Caco-2 (cell line): ENCODE data around the gene CDSN. TPM values are rescaled to one million over a fixed set of nuclear protein-coding genes. Genes with fewer than 3 reads are reported as not detected.

Experiments used
- BruUV-seq: library from RNA; stranded (reverse); fragments of 400-500 nt; replicated peaks from 2 replicates; lab custom pipeline; 2021; lab: Mats Ljungman, UMichigan
- CTCF ChIA-PET: fragments of 300-600 bp; sonication (Branson Sonifier 250); formaldehyde crosslinking; loops from one replicate; lab custom pipeline; 2022; ENCODE audit warnings: antibody characterized with exemption; lab: Charles Lee
- POLR2A ChIA-PET: fragments of 300-600 bp; sonication (Branson Sonifier 250); formaldehyde crosslinking; loops from one replicate; lab custom pipeline; 2022; ENCODE audit warnings: antibody characterized with exemption; lab: Charles Lee
- DNase-seq, 2 experiments: peaks; one replicate each; pipeline versions ENCODE4 v3.0.0 to v3.0.0-alpha.2; 2020 to 2022
- H3K27me3 ChIP-seq: replicated peaks from 2 replicates; pipeline ENCODE4 v1.6.0; 2011; ENCODE audit warnings: low read length; ENCODE audit not compliant: control insufficient read depth, insufficient read depth
- H3K36me3 ChIP-seq: 2 replicates; pipeline ENCODE4 v1.5.1; 2011; ENCODE audit warnings: low read length; ENCODE audit not compliant: control insufficient read depth, insufficient read depth
- H3K4me1 ChIP-seq: fragments of 250-450 bp; sonication (Bioruptor Pico); 2 replicates; pipeline ENCODE4 v1.5.1; 2020; ENCODE audit warnings: mild to moderate bottlenecking
- H3K4me3 ChIP-seq: 2 replicates; pipeline ENCODE4 v1.5.1; 2011; ENCODE audit warnings: low read depth, mild to moderate bottlenecking, control low read depth, low read length
- H3K9me3 ChIP-seq: fragments of 250-450 bp; sonication (Bioruptor Pico); 2 replicates; pipeline ENCODE4 v1.5.1; 2020; ENCODE audit warnings: mild to moderate bottlenecking, moderate library complexity
- H3K27ac Mint-ChIP-seq: one replicate; pipeline ENCODE4 v1.8.0; 2022; ENCODE audit warnings: mixed read lengths; ENCODE audit not compliant: unreplicated experiment
- H3K27me3 Mint-ChIP-seq: one replicate; pipeline ENCODE4 v1.8.0; 2022; ENCODE audit warnings: mixed read lengths; ENCODE audit not compliant: insufficient read depth, unreplicated experiment
- H3K36me3 Mint-ChIP-seq: one replicate; pipeline ENCODE4 v1.8.0; 2022; ENCODE audit warnings: mild to moderate bottlenecking, mixed read lengths; ENCODE audit not compliant: insufficient read depth, unreplicated experiment
- H3K4me1 Mint-ChIP-seq: one replicate; pipeline ENCODE4 v1.8.0; 2022; ENCODE audit warnings: low read depth, mixed read lengths; ENCODE audit not compliant: unreplicated experiment
- H3K4me3 Mint-ChIP-seq: one replicate; pipeline ENCODE4 v1.8.0; 2022; ENCODE audit warnings: mild to moderate bottlenecking, moderate library complexity, mixed read lengths; ENCODE audit not compliant: unreplicated experiment
- H3K9me3 Mint-ChIP-seq: one replicate; pipeline ENCODE4 v1.8.0; 2022; ENCODE audit warnings: mixed read lengths; ENCODE audit not compliant: unreplicated experiment
- intact Hi-C: fragments of 100-400 bp; cut with micrococcal nuclease; formaldehyde crosslinking; loops from one replicate; pipeline ENCODE4 v1.10.0; 2022; ENCODE audit not compliant: unreplicated experiment
- total RNA-seq: library from RNA; stranded (reverse); gene quantifications from 2 replicates; pipeline ENCODE4 v1.2.3, GENCODE V29; 2022
- TF ChIP-seq, protein P1 (sequence below), 2 experiments: fragments of 200-600 bp in 1 of 2; IDR thresholded peaks; 1 replicate in 1 of 2; 2 replicates in 1 of 2; pipeline versions ENCODE4 v1.5.1 to v1.8.0; 2011 to 2022; ENCODE audit warnings: antibody characterized with exemption in 1 of 2, control low read depth in 1 of 2, inconsistent platforms in 1 of 2, low read depth in 1 of 2, low read length in 1 of 2, mild to moderate bottlenecking in 1 of 2, moderate library complexity in 1 of 2; ENCODE audit not compliant: insufficient read depth in 1 of 2, severe bottlenecking in 1 of 2, unreplicated experiment in 1 of 2

CDSN gene
- total RNA-seq, 1 experiment from 2014 or later = not detected

- TF ChIP-seq, protein P1, sequence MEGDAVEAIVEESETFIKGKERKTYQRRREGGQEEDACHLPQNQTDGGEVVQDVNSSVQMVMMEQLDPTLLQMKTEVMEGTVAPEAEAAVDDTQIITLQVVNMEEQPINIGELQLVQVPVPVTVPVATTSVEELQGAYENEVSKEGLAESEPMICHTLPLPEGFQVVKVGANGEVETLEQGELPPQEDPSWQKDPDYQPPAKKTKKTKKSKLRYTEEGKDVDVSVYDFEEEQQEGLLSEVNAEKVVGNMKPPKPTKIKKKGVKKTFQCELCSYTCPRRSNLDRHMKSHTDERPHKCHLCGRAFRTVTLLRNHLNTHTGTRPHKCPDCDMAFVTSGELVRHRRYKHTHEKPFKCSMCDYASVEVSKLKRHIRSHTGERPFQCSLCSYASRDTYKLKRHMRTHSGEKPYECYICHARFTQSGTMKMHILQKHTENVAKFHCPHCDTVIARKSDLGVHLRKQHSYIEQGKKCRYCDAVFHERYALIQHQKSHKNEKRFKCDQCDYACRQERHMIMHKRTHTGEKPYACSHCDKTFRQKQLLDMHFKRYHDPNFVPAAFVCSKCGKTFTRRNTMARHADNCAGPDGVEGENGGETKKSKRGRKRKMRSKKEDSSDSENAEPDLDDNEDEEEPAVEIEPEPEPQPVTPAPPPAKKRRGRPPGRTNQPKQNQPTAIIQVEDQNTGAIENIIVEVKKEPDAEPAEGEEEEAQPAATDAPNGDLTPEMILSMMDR (IDR thresholded peaks at IDR 0.05; ENCODE audit: insufficient read depth in 1 of 2, low read depth in 1 of 2, low read length in 1 of 2, severe bottlenecking in 1 of 2, unreplicated experiment in 1 of 2) = no peak
- Histone ChIP-seq H3K27me3 (no peaks in the 10 kb centered on the region), H3K4me1 (peaks cover 5% of the 10 kb centered on the region; the same call in 1 of the 2 replicates), H3K36me3 (no peaks in the 10 kb centered on the region), H3K9me3 (no peaks in the 10 kb centered on the region), H3K4me3 (no peak overlapping the region)
- Mint-ChIP-seq H3K9me3 (no peaks in the 10 kb centered on the region), H3K36me3 (peaks cover 5% of the 10 kb centered on the region), H3K27ac (no peak overlapping the region), H3K4me1 (no peaks in the 10 kb centered on the region), H3K4me3 (no peak overlapping the region), H3K27me3 (no peaks in the 10 kb centered on the region)
- intact Hi-C loops = no loop called here
- BruUV-seq = no TSS peak
- CTCF ChIA-PET = interaction anchor here (0.7 kb wide), 1 partner anchor 34 kb away, joined by 5 read pairs; no protein-coding TSS in a partner anchor
- POLR2A ChIA-PET = no interaction called here
- no peak for DNase-seq
Measured at GRCh38 chr6:31152781-31153180, 32.5 kb upstream of the CDSN start.

GRCh38 chr6:31149827-31150447 is 29.7 kb upstream of the CDSN start:
- TF ChIP-seq, protein P1 (IDR thresholded peaks at IDR 0.05; ENCODE audit: insufficient read depth in 1 of 2, low read depth in 1 of 2, low read length in 1 of 2, severe bottlenecking in 1 of 2, unreplicated experiment in 1 of 2) = no peak
- Mint-ChIP-seq H3K36me3 (peaks cover 9% of the 10 kb centered on the region), H3K4me1 (no peaks in the 10 kb centered on the region), H3K27ac (no peak overlapping the region), H3K4me3 (no peak overlapping the region), H3K9me3 (no peaks in the 10 kb centered on the region), H3K27me3 (no peaks in the 10 kb centered on the region)
- DNase-seq = no peak
- H3K4me3 ChIP-seq = no peak overlapping the region
- H3K27me3 ChIP-seq = no peaks in the 10 kb centered on the region
- H3K4me1 ChIP-seq = no peaks in the 10 kb centered on the region
- intact Hi-C loops = no loop called here
- POLR2A ChIA-PET = interaction anchor here (0.7 kb wide), 1 partner anchor 9 kb away, joined by 3 read pairs; the partner anchor contains the start of gene TCF19
- BruUV-seq = no TSS peak
- CTCF ChIA-PET = no interaction called here
- H3K9me3 ChIP-seq = no peaks in the 10 kb centered on the region
- H3K36me3 ChIP-seq = no peaks in the 10 kb centered on the region

DNA sequence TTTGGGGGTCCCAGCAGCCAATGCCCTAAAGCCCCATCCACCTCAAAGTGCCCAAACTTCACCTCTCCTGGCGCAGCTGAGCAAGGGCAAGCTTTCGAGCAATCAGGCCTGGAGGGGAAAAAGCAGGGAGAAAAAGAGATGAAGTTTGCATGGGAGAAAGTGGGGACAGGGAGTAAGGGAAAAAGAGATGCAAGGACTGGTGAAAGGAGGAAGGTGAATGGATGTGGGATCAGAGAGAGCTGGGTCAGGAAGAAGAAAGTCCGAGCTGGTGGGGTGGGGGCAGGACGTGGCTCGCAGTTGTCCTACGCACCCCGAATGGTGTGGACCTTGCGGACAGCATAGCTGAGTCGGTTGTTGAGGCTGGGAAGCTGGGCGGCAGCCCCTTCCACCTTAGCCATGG is 25.1 kb upstream of the CDSN start:
- no peak for DNase-seq
- H3K9me3 ChIP-seq = no peaks in the 10 kb centered on the region
- H3K27ac Mint-ChIP-seq = no peak overlapping the region
- H3K36me3 Mint-ChIP-seq = peaks cover 14% of the 10 kb centered on the region
- ChIA-PET POLR2A (no interaction called here), CTCF (no interaction called here)
- no TSS peak for BruUV-seq
- TF ChIP-seq, protein P1 (IDR thresholded peaks at IDR 0.05; ENCODE audit: insufficient read depth in 1 of 2, low read depth in 1 of 2, low read length in 1 of 2, severe bottlenecking in 1 of 2, unreplicated experiment in 1 of 2) = no peak
- H3K4me3 Mint-ChIP-seq = no peak overlapping the region
- intact Hi-C loops = no loop called here
- H3K9me3 Mint-ChIP-seq = no peaks in the 10 kb centered on the region
- H3K4me3 ChIP-seq = no peak overlapping the region
- no peaks in the 10 kb centered on the region for H3K4me1 Mint-ChIP-seq
- no peaks in the 10 kb centered on the region for H3K27me3 Mint-ChIP-seq
- H3K36me3 ChIP-seq = no peaks in the 10 kb centered on the region
- no peaks in the 10 kb centered on the region for H3K27me3 ChIP-seq
- H3K4me1 ChIP-seq = no peaks in the 10 kb centered on the region
